ENCODE results near the gene PIERCE2. TPM values are rescaled to one million over a fixed set of nuclear protein-coding genes. Genes with fewer than 3 reads are reported as not detected.

PIERCE2 gene
- total and polyA plus RNA-seq, 2 experiments from 2014 or later: 2.6 to 3.8 TPM

DNA sequence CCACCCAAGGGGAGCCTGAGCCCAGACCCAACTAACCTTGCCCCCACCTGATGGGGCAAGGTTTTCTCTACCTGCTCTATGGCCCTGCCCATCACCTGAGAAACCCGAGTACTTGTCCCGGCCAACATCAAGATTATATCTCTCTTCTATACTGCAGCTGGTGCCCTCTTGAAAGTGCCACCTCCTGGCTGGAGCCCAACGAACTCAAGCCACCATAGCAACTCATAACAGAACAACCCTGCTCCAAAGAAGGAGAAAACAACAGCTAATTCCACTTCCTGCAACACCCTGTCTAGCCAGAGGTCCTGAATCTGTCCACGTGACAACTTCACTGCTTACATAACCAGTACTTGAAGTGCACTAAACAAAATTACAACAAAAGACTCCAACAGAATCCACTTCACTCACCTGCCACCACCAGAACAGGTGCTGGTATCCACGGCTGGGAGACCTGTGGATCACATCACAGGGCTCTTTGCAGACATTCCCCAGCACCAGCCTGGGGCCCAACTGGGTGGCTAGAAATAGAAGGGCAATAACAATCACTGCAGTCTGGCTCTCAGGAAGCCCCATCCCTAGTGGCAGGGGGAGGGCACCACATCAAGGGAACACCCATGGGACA is 49.2 kb downstream of the PIERCE2 start (continued):
- no peak for TF ChIP-seq ZNF462 (CRISPR knock-in tag; IDR thresholded peaks at IDR 0.05)

GRCh38 chr15:55461447-55461846 is 53.2 kb downstream of the PIERCE2 start:
- H3K4me3 Mint-ChIP-seq: no peak overlapping the region
- no peaks in the 10 kb centered on the region for H3K36me3 ChIP-seq (ENCODE audit: insufficient read depth)
- H3F3A ChIP-seq (replicated peaks; ENCODE audit: low read depth): no peaks in the 10 kb centered on the region
- no peaks in the 10 kb centered on the region for H3K4me1 Mint-ChIP-seq
- H3K4me1 ChIP-seq (ENCODE audit: insufficient read depth): peaks cover 5% of the 10 kb centered on the region
- H3K27me3 Mint-ChIP-seq (ENCODE audit: insufficient read depth, low read depth, poor library complexity): peaks cover 7% of the 10 kb centered on the region
- H3K9me3 Mint-ChIP-seq: peaks cover 3% of the 10 kb centered on the region; the same call in 2 of the 3 replicates
- H3K9me2 ChIP-seq (ENCODE audit: insufficient read depth): no peaks in the 10 kb centered on the region
- no peaks in the 10 kb centered on the region; the same call in 2 of the 3 replicates for H3K36me3 Mint-ChIP-seq (ENCODE audit: low read depth)
- no peaks in the 10 kb centered on the region for H3K79me2 ChIP-seq (replicated peaks; ENCODE audit: insufficient read depth)
- no peak for DNase-seq (ENCODE audit: low spot score)
- H3K27ac ChIP-seq (ENCODE audit: low read depth): no peak overlapping the region
- no peak overlapping the region for H2AFZ ChIP-seq
- no peaks in the 10 kb centered on the region for H4K20me1 ChIP-seq (replicated peaks; ENCODE audit: insufficient read depth)
- no peaks in the 10 kb centered on the region for H3K27me3 ChIP-seq (ENCODE audit: insufficient read depth)
- no peak for ATAC-seq
- H3K27ac Mint-ChIP-seq: no peak overlapping the region
- H3K4me3 ChIP-seq: no peak overlapping the region
- no peak overlapping the region for H3K4me2 ChIP-seq
- TF ChIP-seq ZNF114 (CRISPR knock-in tag; IDR thresholded peaks at IDR 0.05): no peak
- TF ChIP-seq REST (IDR thresholded peaks at IDR 0.05; ENCODE audit: unreplicated experiment): no peak
- TF ChIP-seq JUNB (IDR thresholded peaks at IDR 0.05; ENCODE audit: unreplicated experiment): no peak
- TF ChIP-seq STAT1 (IDR thresholded peaks at IDR 0.05; ENCODE audit: unreplicated experiment): no peak
- no peak for TF ChIP-seq ZNF462 (CRISPR knock-in tag; IDR thresholded peaks at IDR 0.05)
